ENCODE measurements around the gene DISC1. TPM values are rescaled to one million over a fixed set of nuclear protein-coding genes. Genes with fewer than 3 reads are reported as not detected.

Gene DISC1
- total and polyA plus RNA-seq, 12 donors: 1.0 to 21.0 (median 9.7) TPM

DNA sequence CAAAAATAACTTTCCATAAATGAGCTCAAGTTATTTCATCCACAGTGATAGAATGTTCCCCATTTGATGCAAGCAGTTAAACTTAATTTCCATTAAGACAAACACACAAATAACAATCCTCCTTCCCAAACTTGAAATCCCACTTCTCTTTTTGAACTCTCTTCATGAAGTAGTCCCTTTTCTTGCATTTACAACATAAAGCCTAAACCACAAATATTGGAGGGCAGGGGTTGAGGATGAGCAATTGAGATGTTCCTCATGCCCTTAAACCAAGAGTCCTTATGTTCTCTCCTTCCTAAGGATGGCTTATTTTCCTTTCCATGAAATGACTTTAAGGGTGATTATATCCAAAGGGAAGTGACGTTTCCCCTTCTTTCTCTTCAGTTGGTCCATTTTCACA lies 228.8 kb downstream of the DISC1 start:
- no peak for DNase-seq
- Histone ChIP-seq H3K4me3 (no peak overlapping the region), H3K27ac (no peak overlapping the region), H3K9me3 (replicated peaks in 1 of 3) (no peaks in the 10 kb centered on the region), H3K4me1 (replicated peaks in 1 of 2) (peaks cover 0 to under 1% of the 10 kb centered on the region in 2 donors), H3K27me3 (no peaks in the 10 kb centered on the region), H3K36me3 (replicated peaks in 1 of 2) (no peaks in the 10 kb centered on the region)
- TF ChIP-seq POLR2A (IDR thresholded peaks at IDR 0.05): no peak
- TF ChIP-seq, protein P1, sequence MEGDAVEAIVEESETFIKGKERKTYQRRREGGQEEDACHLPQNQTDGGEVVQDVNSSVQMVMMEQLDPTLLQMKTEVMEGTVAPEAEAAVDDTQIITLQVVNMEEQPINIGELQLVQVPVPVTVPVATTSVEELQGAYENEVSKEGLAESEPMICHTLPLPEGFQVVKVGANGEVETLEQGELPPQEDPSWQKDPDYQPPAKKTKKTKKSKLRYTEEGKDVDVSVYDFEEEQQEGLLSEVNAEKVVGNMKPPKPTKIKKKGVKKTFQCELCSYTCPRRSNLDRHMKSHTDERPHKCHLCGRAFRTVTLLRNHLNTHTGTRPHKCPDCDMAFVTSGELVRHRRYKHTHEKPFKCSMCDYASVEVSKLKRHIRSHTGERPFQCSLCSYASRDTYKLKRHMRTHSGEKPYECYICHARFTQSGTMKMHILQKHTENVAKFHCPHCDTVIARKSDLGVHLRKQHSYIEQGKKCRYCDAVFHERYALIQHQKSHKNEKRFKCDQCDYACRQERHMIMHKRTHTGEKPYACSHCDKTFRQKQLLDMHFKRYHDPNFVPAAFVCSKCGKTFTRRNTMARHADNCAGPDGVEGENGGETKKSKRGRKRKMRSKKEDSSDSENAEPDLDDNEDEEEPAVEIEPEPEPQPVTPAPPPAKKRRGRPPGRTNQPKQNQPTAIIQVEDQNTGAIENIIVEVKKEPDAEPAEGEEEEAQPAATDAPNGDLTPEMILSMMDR (IDR thresholded peaks at IDR 0.05): no peak
- intact Hi-C loops (cut with DNase I): no loop called here
- 70 to 81% (median 73%) methylated on average over 1 of the region's 1 CpG for WGBS, 4 donors

DNA sequence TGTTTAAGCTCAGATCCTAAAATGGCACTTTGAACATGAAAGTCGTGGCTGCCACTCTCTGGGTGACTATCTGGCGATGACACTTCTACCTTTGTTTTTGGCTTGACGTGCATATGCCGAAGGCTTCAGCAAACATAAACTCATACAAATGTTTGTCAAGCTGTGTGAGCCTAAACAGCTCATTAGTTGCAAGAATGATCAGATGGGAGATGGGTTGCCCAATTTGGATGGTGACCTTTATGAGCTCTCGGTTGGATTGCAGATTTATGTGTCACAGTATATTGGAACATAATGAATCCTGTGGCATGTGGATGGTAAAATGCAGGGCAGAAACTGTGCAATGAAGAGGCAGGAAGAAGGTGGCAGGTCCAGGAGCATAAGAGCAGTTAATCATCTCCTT lies 229.3 kb downstream of the DISC1 start:
- no peak overlapping the region for H3K4me3 ChIP-seq
- DNase-seq: no peak
- no peaks in the 10 kb centered on the region for H3K36me3 ChIP-seq (replicated peaks in 1 of 2)
- peaks cover 0 to 6% of the 10 kb centered on the region in 2 donors for H3K4me1 ChIP-seq (replicated peaks in 1 of 2)
- TF ChIP-seq, protein P1 (IDR thresholded peaks at IDR 0.05): no peak
- TF ChIP-seq POLR2A (IDR thresholded peaks at IDR 0.05): no peak
- H3K27ac ChIP-seq: no peak overlapping the region
- H3K27me3 ChIP-seq: no peaks in the 10 kb centered on the region
- WGBS, 4 donors: 89 to 91% (median 90%) methylated on average over 5 of the region's 5 CpGs
- intact Hi-C loops (cut with DNase I): no loop called here
- H3K9me3 ChIP-seq (replicated peaks in 1 of 3): no peaks in the 10 kb centered on the region

DNA sequence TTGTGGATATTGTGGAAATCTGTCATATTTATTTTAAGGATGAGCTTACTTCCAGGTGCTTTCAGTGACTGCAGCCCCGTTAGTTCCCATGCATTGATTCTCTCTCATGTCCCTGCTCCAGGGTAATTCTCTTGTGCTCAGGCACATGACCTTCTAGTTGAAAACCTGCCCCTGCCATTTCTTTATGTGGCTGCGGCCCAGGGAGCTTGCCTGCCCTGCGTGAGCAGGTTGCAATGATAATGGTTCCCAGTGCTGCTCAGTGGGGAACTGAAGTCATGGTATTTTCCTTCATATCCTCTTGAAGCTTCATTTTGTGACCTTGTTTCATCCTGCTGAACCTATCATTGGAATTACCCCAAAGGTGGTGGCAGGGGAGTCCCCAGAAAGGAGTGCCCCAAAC lies 229.8 kb downstream of the DISC1 start:
- intact Hi-C loops (cut with DNase I): no loop called here
- peaks cover 0 to 11% of the 10 kb centered on the region in 2 donors for H3K4me1 ChIP-seq (replicated peaks in 1 of 2)
- no peak overlapping the region for H3K27ac ChIP-seq
- no peaks in the 10 kb centered on the region for H3K9me3 ChIP-seq (replicated peaks in 1 of 3)
- no peak for DNase-seq
- H3K27me3 ChIP-seq: no peaks in the 10 kb centered on the region
- H3K4me3 ChIP-seq: no peak overlapping the region
- no peaks in the 10 kb centered on the region for H3K36me3 ChIP-seq (replicated peaks in 1 of 2)
- WGBS, 4 donors: 92 to 99% (median 94%) methylated on average over 3 of the region's 3 CpGs
- TF ChIP-seq, protein P1 (IDR thresholded peaks at IDR 0.05): no peak
- no peak for TF ChIP-seq POLR2A (IDR thresholded peaks at IDR 0.05)

DNA sequence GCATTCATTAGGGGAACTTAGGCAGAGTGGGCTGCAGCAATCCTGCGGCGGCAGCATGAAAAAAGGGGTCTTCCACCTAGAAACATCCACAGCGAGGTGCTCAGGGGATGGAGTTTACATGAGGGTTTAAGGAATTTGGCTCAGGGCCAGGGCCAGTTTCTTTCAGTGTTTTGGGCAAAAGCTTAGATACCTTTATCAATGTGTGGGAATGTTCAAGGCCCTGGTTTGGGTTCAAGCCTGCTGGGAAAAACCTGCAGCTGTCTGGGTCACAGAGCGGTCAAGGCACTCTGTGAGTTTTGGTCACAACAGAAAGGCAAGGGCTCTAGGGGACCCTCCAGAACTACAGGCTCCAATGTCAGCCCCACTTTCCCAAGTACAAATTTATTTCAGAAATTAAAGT lies 230.3 kb downstream of the DISC1 start:
- Histone ChIP-seq H3K4me1 (replicated peaks in 1 of 2) (peaks cover 0 to 15% of the 10 kb centered on the region in 2 donors), H3K9me3 (replicated peaks in 1 of 3) (no peaks in the 10 kb centered on the region), H3K36me3 (replicated peaks in 1 of 2) (no peaks in the 10 kb centered on the region), H3K4me3 (no peak overlapping the region), H3K27me3 (no peaks in the 10 kb centered on the region), H3K27ac (no peak overlapping the region)
- TF ChIP-seq POLR2A (IDR thresholded peaks at IDR 0.05): no peak
- TF ChIP-seq, protein P1 (IDR thresholded peaks at IDR 0.05): no peak
- intact Hi-C loops (cut with DNase I): no loop called here
- DNase-seq: peak in 3 of 7 donors; percentile 31 to 60 (median 31)
- 82 to 98% (median 96%) methylated on average over 4 of the region's 4 CpGs for WGBS, 4 donors
